Measurements from ENCODE around the gene ELOVL1. TPM values are rescaled to one million over a fixed set of nuclear protein-coding genes. Genes with fewer than 3 reads are reported as not detected.

Gene ELOVL1
- total RNA-seq, 1 donor from 2014 or later = 100 TPM

- no peak for DNase-seq (ENCODE audit: low read depth)
- TF ChIP-seq CTCF (conservative IDR thresholded peaks at IDR 0.05; ENCODE audit: low read depth, low read length) = no peak
- no peak overlapping the region for H3K4me3 ChIP-seq (ENCODE audit: low read depth, low read length)
These were observed 52.3 kb downstream of the ELOVL1 start for GRCh38 chr1:43315481-43315880.

- DNase-seq (ENCODE audit: low read depth) = no peak
- TF ChIP-seq CTCF (conservative IDR thresholded peaks at IDR 0.05; ENCODE audit: low read depth, low read length) = no peak
- no peak overlapping the region for H3K4me3 ChIP-seq (ENCODE audit: low read depth, low read length)
These were observed 53.6 kb downstream of the ELOVL1 start for GRCh38 chr1:43314233-43314632.

GRCh38 chr1:43313771-43314170, 54.0 kb downstream of the ELOVL1 start:
- H3K4me3 ChIP-seq (ENCODE audit: low read depth, low read length) = no peak overlapping the region
- no peak for DNase-seq (ENCODE audit: low read depth)
- no peak for TF ChIP-seq CTCF (conservative IDR thresholded peaks at IDR 0.05; ENCODE audit: low read depth, low read length)

Other genes starting within 250 kb of the ELOVL1 start
- gene EBNA1BP2, start 195.7 kb downstream of the ELOVL1 start, total RNA-seq = 117 and 173 TPM in 2 replicates
- gene CFAP57, start 195.7 kb downstream of the ELOVL1 start, total RNA-seq = 0.07 and 0.46 TPM in 2 replicates
- gene TMEM125, start 98.0 kb downstream of the ELOVL1 start, total RNA-seq = 4.9 and 7.0 TPM in 2 replicates
- 0.29 and 2.5 TPM in 2 replicates for gene C1orf210, start 82.4 kb downstream of the ELOVL1 start, total RNA-seq
- 1.1 and 1.2 TPM in 2 replicates for gene TIE1, start 67.0 kb downstream of the ELOVL1 start, total RNA-seq
- gene MPL, start 30.2 kb downstream of the ELOVL1 start, total RNA-seq = not detected in 2 replicates
- 166 and 308 TPM in 2 replicates for gene CDC20, start 9.0 kb downstream of the ELOVL1 start, total RNA-seq
- gene MED8, start 21.8 kb upstream of the ELOVL1 start, total RNA-seq = 25.2 and 41.7 TPM in 2 replicates
- gene SZT2, start 21.9 kb upstream of the ELOVL1 start, total RNA-seq = 7.7 and 10.6 TPM in 2 replicates
- gene HYI, start 85.9 kb upstream of the ELOVL1 start, total RNA-seq = 124 and 135 TPM in 2 replicates
- 138 and 155 TPM in 2 replicates for gene PTPRF, start 162.9 kb upstream of the ELOVL1 start, total RNA-seq

All from epithelial cell of proximal tubule (primary cell).